ENCODE results near the gene BUD13.

DNA sequence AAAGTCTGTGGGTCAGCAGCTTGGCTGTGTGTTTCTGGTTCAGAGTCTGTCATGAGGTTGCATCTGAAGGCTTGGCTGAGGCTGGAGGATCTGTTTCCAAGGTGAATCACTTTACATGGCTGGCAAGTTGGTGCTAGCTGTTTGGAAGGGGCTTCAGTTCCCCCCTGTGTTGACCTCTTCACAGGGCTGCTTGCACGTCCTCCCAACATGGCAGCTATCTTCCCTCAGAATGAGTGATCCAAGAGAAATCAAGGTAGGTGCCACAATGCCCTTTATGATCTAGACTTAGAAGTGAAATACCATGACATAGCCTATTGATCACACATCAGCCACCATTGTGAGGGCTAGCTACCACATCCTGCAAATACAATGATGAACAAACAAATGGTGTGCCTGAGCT, 40.4 kb upstream of the BUD13 start:
- TF ChIP-seq POLR2A (IDR thresholded peaks at IDR 0.05), result no peak
- TF ChIP-seq, protein P1, sequence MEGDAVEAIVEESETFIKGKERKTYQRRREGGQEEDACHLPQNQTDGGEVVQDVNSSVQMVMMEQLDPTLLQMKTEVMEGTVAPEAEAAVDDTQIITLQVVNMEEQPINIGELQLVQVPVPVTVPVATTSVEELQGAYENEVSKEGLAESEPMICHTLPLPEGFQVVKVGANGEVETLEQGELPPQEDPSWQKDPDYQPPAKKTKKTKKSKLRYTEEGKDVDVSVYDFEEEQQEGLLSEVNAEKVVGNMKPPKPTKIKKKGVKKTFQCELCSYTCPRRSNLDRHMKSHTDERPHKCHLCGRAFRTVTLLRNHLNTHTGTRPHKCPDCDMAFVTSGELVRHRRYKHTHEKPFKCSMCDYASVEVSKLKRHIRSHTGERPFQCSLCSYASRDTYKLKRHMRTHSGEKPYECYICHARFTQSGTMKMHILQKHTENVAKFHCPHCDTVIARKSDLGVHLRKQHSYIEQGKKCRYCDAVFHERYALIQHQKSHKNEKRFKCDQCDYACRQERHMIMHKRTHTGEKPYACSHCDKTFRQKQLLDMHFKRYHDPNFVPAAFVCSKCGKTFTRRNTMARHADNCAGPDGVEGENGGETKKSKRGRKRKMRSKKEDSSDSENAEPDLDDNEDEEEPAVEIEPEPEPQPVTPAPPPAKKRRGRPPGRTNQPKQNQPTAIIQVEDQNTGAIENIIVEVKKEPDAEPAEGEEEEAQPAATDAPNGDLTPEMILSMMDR (IDR thresholded peaks at IDR 0.05), result no peak

Data from uterus (tissue), 2 donors.